NCI-H2196 treated with DMSO at 0.1 percent for 48 hours (cell line): ENCODE measurements around the gene NELFCD.

ENCODE experiments used
- DNase-seq: peaks from one replicate; lab custom pipeline; 2025; ENCODE audit not compliant: unreplicated experiment; lab: John Stamatoyannopoulos, UW

The NELFCD gene

DNA sequence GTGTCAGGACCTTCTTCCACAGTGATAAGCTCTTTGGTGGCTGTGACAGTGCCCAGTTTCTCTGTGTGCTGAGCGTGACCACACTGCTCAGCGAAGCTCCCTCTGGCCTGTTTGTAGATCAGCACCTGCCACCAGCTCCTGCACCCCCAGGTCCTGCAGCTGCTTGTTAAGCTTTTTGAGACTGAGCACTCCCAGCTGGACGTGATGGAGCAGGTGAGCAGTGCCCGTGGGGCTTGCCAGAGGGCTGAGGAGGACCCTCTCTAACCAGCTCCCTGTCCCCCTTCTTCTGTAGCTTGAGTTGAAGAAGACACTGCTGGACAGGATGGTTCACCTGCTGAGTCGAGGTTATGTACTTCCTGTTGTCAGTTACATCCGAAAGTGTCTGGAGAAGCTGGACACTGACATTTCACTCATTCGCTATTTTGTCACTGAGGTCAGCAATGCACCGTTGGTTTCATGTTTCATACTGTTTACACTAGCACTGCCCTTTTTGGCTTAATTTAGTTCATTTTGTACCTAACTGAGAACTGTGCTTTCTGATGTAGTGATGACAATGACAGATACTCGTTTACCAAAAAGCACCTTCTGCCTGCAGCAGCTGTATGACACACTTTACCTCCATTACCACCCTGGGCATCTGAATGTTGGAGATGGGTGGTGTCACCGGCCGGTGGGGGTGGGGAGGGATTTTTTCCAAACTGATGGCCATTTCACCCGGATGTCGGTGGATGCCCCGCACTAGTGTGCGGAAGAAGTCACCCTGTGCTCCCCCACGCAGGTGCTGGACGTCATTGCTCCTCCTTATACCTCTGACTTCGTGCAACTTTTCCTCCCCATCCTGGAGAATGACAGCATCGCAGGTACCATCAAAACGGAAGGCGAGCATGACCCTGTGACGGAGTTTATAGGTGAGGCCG is 12.5 kb downstream of the NELFCD start:
- peak; percentile 21 for DNase-seq

DNA sequence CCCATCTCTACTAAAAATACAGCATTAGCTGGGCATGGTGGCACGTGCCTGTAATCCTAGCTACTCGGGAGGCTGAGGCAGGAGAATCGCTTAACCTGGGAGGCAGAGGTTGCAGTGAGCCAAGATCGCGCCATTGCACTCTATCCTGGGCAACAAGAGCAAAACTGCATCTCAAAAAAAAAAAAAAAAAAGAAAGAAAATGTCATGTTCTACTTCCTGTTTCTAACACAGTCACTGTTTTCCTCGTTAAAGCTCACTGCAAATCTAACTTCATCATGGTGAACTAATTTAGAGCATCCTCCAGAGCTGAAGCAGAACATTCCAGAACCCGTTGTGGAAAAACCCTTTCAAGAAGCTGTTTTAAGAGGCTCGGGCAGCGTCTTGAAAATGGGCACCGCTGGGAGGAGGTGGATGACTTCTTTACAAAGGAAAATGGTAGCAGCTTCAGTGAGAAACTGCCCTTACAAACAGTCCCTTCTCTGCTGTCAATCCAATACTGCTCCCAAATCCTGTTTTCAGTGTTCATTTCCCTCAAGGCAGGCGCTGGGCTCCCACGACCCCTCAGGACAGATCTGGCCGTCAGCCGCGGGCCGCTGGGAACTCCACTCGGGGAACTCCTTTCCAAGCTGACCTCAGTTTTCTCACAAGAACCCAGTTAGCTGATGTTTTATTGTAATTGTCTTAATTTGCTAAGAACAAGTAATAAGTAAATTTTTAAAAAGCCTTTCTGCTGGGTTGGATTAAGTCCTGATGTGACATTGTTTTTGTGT is 13.5 kb downstream of the NELFCD start:
- no peak for DNase-seq

DNA sequence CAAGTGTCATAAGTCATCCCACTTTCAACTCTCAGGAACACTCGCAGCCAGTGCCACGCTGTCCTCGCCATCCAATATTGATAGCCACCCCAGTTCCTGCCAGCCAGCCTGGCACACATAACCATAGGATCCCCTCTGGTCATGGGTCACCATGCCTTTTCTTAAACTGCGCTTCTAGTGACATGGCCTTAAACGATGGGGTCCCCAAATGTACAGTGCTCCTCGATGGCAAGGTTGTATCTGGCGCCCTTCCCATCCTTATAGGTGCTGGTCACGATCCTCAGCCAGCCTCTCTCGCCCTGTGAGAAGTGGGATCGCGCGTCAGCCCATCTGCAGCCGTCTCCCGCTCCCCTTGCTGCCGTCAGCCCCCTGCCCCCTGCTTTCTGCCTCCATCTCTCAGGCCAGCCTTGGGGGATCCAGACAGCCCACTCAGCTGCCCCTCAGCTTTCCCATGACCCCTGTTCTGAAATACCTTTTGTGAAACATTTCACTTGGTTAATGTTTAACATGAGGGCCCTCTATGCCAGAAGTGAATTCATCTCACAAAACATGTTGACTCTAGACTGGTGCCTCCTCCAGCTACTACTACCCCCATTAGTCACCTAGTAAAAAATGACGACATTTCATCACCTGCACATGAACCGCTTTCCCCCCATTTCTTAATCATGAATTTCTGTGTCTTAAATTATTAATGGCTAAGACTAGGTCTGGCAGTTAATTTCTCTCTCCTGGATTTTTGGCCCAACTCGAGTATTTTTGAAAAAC is 14.6 kb downstream of the NELFCD start:
- DNase-seq: no peak

- no peak for DNase-seq
Observed at GRCh38 chr20:58996226-58996611, 15.2 kb downstream of the NELFCD start.

DNA sequence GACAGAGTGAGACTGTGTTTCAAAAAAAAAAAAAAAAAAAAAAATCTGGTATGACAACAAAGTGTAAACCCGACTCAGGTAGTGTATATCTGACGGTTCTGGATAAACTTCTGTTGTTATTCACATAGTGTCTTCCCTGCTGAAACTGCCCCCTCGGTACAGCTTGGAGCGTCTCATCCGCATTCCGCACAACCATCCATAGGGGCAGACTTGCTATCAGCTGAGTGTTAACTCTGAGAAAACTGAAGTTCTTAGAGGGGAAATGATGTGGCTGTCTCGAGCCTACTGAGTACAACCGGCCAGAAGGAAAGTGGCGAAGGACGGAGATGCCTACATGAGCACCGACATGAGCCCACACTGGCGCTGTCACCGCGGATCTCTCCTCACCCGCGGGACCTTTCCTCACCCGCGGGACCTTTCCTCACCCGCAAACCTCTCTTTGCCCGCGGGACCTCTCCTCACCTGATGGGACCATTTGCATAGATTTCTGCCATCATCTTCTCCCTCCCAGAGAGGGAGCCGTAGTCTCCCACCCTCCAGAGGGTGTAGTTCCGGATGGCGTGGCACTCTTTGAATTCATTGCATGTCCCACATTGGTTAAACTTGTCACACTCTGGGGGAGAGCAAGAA is 16.2 kb downstream of the NELFCD start:
- DNase-seq: no peak

DNA sequence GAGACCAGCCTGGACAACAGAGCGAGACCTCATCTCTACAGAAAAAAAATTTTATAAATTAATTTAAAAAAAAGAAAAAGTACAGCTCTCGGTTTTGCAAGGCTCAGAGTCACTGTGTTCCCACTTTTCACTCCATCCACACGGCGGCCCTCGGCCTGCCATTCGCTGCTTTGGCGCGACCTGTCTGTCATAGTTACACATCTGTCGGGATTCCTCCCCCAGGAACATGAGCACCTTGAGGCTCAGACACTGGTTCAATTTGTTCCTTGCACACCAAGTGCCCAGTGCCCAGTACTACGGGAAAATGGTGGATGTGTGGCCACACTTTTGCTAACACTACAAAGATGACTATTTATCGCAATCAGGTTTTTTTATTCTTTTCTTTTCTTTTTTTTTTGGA is 17.6 kb downstream of the NELFCD start:
- DNase-seq: no peak

DNA sequence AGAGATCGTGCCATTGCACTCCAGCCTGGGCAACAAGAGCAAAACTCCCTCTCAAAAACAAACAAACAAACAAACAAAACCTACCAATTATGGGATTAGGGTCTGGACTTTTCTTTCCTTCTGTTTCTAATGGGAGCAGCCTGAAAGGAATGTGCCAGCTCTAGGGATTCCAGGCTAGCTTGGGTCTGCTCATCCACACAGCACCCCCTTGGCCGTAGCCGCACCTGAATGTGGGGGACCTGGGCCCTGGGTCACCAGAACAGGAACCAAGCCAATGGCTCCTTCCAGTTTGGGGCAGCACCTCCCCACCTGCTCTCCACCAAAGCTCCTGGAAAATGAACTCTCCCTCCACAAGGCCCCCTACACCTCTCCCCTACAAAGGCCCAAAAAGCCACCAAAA is 19.3 kb downstream of the NELFCD start:
- DNase-seq: no peak

DNA sequence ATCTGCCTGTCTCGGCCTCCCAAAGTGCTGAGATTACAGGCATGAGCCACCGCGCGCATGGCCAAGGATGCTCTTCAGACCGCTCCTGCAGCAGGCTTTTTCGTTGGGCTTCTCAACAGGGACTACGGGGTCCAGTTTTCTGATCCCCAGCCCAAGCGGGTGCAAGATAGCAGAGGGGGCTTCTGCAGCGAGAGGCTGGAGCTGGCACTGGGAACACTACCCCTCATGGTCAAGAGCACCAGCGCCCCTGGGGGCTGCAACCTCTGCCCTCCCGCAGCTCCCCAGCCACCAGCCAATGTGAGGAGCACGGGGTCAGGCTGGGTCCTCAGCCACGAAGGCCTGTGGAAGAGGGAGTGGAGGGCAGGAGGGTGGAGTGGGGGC is 20.0 kb downstream of the NELFCD start:
- DNase-seq: no peak

DNA sequence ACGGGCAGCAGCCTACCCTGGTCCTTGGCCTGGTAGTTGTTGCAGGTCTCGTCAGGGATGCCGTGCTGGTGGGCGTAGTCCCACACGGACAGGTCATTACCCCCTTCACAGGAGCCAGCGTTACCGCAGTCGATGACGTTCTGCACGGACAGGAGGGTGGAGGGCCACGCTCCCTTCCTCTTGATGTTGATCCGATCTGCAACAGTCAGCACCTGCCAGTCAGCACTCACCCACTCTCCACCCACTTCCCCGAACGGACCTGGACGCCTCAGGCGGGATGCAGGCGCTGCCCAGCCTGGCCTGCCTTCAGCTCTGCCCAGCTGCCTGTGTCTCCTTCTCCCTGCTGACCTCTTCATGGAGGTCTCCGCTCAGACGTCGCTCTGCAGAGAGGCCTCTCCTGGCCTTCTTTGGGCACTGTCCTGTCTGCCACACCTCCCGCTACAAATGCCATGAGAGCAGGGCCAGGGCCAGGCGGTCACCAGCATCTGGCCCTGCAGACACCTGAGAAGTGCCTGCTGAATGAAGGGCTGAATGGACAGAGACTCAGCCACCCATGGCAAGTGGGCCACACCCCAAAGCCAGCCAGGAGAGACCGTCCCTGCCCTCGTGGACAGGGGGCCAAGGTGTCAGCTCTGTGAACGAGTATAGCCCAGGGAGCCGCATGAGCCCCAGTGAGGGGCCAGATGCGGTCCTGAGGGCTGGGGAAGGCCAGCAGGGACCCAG is 20.6 kb downstream of the NELFCD start:
- no peak for DNase-seq

GRCh38 chr20:59002388-59002787 is 21.3 kb downstream of the NELFCD start:
- no peak for DNase-seq

GRCh38 chr20:59002874-59003399 is 21.9 kb downstream of the NELFCD start:
- DNase-seq: no peak

- DNase-seq: no peak
Observed at GRCh38 chr20:59003836-59004492, 22.9 kb downstream of the NELFCD start.

DNA sequence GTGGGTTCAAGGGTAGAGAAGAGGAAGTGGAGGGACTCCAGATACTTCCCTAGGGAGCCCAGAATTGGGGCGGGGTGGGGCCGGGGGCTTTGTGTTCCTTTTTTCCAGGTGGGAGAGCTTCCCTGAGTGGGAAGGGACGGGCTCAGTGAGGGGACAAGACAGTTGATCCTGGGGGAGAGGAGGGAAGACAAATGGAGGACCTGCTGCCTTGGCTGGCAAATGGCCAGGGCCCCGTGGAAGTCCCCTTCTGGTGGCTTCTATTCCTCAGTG is 23.4 kb downstream of the NELFCD start:
- DNase-seq: no peak

GRCh38 chr20:59004763-59005522 is 23.9 kb downstream of the NELFCD start:
- DNase-seq: no peak

- DNase-seq: no peak
Observed at GRCh38 chr20:59005523-59006166, 24.6 kb downstream of the NELFCD start.

DNA sequence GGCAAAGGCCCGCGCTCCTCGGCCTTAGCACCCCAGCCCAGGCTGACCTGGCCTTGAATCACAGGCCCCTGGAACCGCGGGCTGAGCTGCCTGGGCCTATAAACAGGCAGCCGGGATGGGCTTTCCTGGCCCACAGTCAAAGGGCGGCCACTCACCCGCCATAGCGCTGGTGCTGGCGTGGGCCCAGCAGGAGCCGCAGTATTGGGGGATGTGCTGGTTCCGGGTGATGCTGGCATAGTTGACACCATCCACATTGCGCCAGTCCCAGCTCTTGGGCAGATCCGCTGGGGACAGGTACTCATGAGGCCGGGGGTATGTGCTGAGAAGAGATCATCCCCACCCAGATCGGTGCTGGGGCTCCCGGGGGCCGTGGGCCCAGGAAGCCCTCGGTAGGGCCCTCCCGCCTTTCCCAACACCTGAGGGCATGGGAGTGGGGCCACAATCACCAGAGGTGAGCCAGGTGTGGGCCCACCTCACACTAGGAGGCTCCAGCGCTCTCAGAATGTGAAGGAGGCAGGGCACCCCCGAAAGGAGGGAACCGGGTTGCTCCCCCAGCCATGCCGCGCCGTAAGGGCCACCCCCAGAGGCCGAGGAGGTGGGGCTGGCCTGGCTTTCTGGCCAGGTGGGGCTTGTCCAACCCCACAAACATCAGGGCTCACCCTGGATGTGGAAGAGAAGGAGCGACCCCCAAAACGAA is 25.3 kb downstream of the NELFCD start:
- DNase-seq: no peak

- no peak for DNase-seq
Observed at GRCh38 chr20:59006864-59007664, 26.0 kb downstream of the NELFCD start, which contains the start of gene CTSZ. Gene CTSZ, minus strand, starts transcription at chr20:59007254. Its CDS starts 126 bp downstream, at chr20:59007128.
